ENCODE measurements around the gene GLS.
"Not testable (repeated sequence)": the region's sequence is repeated elsewhere in the genome, so short reads cannot be mapped to it uniquely, and the experiment has no call there.

The GLS gene

DNA sequence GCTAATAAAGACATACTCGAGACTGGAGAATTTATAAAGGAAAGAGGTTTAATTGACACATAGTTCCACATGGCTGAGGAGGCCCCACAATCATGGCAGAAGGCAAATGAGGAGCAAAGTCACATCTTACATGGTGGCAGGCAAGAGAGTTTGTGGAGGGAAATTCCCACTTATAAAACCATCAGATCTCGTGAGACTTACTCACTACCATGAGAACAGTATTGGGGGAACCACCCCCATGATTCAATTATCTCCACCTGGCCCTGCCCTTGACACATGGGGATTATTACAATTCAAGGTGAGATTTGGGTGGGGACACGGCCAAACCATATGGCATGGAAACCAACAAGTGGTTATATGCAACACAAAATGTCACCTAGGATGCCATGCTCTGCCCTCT is 114.7 kb downstream of the GLS start:
- DNase-seq, ATAC-seq: not testable (repeated sequence)

DNA sequence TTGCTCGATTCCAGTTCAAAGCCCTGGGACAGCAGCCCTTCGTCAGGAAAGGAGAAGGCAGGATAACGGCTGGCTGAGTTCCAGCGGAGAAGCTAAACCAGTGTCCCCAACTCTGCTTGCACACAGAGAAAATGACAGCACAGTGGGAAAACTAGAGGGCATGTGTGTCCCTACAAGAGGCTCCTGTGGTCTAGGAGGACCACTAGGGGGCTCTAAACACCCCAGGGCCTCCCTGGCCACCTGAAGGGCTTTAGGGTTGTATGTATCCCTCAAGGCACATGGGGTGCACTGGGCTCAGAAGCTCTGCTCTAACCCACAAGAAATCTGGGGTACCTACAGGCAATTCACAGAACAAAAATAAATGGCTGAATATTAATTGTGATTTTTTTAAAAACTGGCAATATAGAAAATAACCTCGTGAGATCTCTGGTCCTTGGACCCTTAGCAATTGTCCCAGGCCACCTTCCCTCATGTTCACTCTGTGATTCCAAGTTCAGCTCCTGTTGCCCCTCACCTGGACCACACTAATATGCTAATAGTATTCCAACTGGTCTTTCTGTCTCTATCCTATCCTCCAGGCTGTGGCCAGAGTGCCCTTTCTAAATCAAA is 115.8 kb downstream of the GLS start:
- DNase-seq (no peak), ATAC-seq (no peak)

DNA sequence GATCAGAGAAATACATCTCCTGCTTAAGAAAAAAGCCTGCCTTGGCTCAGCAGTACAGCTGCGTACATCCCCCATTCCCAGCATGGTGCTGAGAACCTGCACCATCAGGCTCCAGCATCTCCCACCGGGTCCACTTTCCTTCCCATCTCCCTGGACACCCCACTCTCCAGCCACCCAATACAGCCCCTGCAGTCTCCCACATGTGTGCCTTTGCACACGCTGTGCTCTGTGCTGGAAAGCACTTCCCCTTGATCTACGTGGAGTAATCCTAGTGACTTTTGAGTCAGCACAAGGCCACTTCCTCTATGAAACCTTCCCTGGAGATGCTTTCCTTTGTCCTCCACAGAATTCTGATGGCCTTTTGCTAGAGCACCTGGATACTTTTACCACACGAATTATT is 116.3 kb downstream of the GLS start:
- DNase-seq (no peak), ATAC-seq (peak; percentile 24)

DNA sequence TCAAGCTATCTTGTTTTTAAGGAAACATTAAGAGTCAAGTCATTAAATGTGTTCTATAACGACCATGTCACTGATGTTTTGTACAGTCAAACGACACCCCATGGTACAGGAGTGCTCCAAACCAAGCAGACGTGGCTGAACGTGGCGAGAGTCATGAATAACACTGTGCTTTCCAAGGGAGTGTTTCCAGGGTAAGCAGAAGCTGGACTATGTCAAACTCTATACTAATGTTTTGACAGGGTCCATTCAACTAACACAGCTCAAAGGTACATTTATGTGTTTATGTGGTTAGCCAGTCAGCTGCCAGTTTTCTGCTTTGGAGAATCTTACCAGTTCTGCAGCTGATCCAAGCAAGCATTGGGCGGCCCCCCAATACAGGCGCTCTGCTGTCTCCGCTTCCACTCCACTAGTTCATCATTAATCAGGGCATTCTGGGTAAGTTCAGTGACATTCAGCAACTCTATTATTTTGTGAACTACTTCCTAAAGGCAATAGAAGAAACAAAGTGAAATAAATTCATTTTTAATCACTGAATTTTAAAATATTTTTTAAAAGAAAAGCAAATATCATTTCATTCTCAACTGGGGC is 117.0 kb downstream of the GLS start:
- ATAC-seq (no peak), DNase-seq (no peak)

DNA sequence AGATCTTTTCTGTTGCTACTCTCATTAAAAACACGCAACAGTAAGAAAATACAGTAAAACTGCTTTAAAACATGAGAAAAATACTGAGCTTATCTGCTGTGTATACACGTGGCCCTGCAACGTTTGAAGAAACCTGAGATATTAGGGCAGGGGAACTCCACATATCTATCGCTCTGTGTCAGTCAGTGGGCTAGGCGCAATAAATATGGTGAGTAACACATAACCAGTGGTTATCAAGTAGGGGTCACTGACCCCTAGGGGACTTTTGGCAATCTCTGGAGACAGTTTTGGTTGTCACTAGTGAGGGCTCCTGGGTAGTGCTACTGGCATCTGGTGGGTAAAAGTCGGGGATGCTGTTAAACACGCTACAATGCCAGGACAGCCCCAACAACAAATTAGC is 118.4 kb downstream of the GLS start:
- ATAC-seq = peak; percentile 47
- DNase-seq = no peak

DNA sequence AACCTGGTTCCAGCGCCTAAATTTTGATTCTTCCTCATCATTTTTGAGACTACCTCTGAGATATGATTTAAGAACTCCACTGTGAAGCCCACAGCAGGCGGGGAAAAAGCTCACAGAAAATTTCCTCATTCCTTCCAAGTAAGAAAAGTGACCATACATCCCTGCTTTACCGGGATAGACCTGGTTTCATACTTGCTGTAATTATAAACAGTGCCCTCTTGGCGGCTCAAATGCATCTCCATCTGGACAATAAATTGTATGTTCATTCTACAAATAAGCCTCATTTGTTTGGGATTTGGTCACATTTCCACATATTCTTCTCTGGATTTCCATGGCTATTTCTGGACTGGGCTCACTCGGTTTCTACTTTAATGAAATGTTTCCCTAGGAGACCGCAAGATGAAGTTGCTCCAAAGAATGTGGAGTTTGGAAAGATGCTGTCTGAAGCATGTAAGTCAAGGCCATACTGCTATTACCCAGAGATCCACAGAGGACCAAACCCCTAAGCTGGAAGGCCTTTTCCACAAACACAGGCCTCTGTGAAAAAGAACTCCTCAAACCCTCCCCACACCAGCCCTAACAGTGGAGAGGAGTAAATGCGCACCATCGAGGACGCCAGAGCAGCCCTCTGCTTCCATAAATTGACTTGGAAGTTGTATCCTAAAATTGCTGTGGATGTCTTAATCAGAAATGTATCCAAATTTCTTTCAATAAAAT is 119.5 kb downstream of the GLS start:
- no peak for ATAC-seq

DNA sequence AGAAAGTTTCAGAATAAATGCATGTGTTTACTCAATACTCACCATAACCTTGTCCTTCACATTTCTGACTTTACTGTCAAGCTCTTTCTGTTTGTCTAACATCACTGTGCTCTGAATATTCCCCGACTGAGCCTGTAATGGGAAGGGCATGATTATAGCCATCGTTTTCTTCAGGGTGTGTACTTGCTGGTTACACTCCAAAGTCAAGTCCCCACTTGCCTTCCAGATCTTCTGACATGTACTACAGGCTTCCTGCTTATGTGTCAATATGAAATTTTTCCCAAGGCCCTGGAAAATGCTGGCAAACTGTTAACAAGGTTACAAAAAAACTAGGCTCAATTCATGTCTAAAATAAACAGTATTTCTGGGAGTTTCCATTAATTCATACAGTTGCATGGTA is 120.4 kb downstream of the GLS start:
- ATAC-seq = no peak
- DNase-seq = no peak

More for the DNA sequence above, 119.5 kb downstream of the GLS start:
- DNase-seq = no peak

DNA sequence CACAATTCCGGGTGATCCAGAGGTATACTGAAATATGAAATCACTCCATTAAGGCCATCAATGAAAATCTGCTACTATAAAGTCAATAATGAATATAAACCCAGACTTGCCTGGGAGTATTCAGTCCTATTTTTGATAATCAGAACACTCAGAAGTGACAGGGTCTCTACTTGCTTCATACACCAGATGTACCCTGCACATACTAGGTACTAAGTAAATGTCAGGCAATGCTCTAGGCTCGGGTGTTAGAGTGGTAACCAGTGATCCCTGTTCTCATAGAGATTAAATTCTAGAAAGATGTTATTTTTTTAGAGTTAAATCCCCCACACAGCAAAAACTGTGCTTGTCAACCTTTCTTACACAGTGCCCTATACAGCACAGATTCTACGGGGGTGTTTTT is 121.0 kb downstream of the GLS start:
- ATAC-seq (no peak), DNase-seq (no peak)

DNA sequence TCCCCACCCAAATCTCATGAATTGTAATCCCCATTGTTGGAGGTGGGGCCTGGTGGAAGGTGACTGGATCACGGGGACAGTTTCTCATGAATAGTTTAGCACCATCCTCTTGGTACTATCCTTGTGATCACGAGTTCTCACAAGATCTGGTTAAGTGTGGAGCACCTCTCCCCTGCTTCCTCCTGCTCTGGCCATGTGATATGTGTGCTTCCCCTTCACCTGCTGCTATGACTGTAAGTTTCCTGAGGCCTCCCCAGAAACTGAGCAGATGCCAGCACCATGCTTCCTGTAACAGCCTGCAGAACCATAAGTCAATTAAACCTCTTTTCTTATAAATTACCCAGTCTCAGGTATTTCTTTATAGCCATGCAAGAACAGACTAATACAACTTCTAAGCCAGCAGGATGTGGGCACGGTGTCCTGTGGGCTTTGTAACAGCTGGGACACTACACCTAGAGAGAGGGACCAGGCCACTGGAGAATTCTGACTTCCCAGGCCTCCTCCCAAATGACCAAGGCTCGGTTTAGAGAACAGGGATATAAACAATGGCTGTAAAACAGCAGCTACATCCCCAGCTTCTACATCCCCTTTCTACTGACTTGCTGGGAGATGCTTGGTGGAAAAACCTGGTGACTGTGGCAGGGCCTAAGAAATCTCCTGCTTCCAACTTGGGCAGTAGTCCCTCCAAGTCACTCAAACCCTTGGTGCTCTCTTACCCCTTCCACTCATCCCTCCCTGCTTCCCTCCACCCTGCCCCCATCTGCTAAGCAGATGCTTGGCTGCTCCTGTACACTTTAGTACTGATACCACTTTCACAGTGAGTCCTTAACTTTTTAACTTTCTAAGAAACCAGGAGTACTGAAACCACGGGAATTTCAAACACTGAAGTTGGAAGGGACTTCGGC is 123.0 kb downstream of the GLS start:
- ATAC-seq (no peak), DNase-seq (no peak)

DNA sequence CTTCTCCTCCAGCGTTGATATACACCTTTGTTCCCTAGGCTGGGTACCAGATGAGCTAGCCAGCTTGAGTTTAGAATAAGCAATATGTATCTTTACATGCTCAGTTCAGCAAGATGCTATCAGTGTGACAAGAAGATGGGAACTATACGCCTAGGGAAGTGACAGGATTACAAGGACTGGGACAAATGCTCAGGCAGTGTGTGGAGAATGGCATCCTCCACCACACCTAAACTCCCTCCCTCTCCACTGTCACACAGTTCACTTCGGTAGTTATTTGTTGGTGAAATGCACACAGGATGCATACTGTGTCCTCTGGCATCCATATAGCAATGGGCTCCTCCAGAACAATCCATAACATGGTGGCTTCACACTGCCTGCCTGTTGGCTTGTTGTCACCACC is 125.7 kb downstream of the GLS start:
- DNase-seq (no peak), ATAC-seq (no peak)

DNA sequence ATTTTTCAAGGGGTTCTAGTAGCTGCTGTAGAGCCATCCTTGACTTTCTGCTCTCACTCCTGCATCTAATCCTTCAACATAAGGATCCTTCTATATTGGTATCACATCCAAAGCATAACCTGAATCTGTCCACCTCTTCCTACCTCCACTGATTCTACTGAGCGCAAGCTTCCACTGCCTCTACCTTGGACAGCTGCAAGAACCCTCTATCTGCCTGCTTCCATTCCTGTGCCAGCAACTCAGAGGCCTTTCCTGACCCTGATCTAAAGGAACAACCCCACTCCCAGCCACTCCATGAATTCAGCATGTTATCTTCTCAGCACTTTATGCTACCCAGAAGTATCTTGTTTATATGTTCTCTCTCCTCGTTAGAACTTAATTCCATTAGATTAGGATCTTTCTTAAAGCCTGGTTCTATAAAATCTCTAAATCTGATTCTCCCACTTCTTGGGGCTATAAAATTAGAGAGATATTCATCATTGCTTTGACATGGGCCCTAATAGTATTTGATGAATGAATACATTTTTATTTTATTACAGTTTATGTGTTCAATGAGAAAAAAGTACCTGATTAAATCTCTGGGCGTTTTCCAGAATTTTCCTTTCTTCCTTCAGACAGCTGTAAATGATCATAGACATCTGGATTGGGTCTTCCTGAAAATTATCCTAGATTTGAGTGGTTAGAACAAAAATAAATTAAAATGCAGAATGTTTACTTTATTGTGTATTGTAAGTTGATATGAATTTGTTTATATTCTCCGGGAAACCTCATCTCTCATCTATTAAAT is 126.6 kb downstream of the GLS start:
- DNase-seq (no peak), ATAC-seq (no peak)

DNA sequence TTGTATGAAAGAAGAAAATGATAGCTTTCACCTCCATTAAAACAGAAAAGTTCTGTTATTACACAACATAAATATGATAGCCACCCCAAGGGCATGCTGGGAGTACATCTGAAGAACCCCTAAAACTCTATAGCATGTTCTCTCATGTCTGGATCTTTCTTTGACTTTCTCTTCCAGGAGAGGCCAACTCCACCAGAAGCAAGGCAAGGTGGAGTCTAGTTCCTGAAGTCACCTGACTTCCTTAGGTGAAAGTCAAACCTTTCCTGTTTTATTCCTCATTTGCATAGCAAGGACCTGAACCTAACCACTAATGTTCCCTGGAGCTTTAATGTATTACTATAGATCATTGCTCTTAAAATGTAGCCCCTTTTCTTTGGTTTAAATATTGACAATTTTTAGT is 127.7 kb downstream of the GLS start:
- DNase-seq (no peak), ATAC-seq (no peak)

DNA sequence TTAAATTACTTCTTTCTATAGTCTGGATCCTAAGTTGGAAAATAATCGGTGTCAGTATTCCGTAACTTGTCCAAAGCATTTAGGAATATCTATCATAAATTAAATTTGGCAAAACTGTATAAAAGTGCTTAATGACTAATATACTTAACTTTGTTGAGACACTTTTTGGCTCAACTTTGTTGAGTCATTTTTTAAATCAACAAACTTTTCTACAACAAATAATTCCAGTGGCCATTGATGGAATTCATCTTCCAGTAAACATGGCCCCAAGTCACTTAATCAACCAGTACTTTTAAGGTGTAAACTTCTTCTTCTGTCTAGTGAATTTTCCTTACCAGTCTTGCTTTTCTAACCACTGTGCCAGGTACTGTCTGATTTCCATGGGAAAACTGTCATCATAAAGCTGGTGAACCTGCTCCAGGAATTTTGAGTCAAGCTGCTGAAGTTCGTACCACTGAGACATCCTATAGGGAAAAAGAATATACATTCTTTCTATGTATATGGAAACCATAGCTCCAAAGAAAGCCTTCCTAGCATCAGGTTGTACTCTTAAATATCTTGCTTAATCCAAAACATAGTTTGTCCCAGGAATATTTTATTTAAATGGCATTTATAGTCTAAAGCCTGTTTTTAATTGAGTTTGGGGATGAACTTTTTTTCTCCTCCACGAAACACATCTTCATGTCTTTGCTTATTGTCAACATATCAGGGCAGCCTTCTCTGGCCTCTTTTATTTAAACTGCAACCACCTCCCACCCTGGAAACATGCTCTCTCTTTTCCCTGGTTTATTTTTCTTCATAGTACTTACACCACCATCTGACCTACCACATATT is 129.1 kb downstream of the GLS start:
- DNase-seq = no peak
- ATAC-seq = no peak

DNA sequence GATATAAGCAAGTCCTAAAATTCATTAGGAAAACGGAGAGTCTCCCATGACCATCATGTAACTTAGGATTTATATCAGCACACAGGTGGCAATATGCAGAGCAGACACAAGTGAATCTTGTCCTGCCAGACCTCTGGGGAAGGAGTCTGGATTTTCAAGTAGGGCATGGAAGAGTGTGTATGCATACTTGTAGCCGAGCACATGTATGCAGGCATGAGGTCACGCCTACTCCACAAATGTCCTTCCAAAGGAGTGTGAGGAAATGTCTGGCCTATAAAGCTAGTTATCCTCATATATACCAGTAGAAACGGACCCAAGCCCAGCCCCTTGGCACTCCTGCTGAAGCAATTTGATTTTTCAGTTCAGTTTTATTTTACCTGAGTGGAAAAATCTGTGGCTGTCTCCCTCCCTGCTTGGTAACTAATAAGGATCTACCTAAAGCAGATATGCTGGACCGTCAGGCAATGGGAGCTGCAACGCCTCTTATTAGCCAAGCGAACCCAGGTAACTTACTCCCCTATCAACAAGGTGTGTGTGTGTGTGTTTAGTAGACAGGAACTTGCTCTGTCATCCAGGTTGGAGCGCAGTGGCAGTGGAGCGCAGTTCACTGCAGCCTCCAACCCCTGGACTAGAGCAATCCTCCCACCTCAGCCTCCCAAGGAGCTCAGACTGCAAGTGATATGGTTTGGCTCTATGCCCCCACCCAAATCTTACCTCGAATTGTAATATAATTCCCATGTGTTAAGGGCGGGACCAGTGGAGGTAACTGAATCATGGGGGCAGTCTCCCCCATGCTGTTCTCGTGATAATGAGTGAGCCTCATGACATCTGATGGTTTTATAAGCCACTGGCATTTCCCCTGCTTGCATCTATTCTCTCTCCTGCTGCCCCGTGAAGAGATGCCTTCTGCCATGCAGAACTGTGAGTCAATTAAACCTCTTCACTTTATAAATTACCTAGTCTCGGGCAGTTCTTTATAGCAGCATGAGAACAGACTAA is 130.6 kb downstream of the GLS start:
- no peak for DNase-seq

DNA sequence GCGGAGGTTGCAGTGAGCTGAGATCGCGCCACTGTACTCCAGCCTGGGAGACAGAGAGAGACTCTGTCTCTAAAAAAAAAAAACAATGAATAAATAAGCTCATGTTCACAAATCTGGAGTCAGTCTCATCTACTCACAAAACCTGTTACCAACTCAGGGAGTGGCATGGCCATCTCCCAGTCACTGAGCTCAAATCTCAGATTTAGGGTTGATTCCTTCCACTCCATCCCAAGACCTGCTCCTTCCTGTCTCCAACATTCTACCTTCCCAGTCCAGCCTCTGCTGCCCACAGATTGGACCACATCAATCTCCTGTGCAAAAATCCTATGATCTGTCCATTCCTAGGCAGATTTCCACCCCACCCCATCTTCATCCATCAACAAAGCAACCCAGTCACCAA is 131.7 kb downstream of the GLS start:
- DNase-seq (no peak), ATAC-seq (no peak)

More for the DNA sequence above, 130.6 kb downstream of the GLS start:
- peak; percentile 2 for ATAC-seq

DNA sequence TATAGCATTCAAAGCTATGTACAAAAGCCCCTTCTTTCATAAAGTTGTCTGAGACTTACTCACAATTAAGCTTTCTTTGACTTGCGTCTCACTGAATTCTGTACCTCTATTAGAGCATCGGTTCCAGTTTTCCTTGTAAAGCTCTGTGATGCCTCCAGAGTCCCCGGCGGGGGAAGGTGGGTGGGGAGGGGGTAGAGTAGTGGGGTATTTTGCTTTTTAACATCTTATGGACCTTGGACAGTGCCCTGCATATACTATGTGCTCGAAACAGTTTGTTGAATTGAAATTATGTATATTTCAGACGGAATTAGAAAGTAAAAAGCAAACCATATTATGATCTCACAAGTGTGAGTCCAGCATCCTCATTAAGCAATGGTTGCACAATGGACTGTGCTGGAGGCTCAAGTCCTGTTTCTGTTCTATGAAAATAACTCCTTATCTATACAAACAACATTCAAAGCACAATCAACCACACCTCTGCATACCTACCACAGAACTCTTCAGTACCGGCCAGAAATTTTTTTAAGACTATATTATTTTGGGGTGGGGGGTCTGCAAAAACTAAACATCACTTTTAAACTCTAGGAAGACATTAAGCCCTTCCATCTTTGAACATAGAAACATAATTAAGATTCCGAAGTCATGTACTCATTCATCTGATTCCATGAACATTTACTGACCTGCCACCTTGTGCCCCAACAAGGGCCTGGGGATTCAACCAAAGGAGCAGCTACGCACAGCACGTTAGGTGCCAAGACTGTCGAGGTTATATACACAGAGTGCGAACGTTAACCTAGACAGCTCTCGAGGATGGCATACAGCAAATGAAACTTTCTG is 132.4 kb downstream of the GLS start:
- ATAC-seq (peak; percentile 10), DNase-seq (no peak)

DNA sequence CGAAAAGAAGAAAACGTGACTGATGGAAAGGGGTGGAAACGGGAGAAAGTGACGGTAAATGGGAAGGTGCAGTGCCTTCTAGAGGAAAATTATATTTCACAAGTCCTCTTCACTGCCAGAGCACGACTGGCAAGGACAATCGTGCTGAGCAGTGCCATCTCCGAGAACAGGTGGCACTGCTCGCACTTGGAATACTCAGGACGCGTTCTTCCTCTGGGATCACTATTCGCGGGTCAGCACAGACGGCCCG is 133.0 kb downstream of the GLS start:
- ATAC-seq = no peak

DNA sequence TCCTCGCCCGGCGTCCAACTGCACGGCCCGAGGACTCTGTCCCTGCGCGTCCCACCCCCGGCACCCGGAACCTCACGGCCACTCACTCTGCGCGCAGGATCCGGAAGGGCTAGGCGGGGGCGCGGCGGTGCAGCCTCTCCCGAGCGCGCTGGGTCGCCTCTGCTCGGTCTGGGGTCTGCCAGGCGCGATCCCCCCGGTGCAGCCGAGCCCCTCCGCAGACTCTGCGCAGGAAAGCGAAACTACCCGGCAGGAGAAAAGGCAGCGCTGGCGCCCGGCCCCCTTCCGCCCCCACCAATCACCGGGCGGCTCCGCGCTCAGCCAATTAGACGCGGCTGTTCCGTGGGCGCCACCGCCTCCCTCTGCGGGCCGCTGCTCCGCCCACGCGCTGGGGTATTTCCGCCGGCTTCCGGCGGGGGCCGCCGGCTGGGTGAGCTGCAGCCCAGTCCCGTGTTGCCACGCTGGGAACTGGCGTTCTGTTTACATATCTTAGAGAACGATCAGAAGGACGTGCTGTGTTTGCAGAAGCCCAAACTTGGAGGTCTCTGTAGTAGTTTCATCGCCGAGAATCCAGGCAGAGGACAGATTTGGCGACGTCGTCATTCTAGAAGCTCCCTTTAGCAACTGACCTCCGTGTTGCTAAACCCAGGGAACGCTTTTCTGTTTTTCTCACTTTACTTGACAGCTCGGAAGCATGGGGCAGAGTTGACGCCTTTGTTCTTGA is 133.5 kb downstream of the GLS start, which contains the start of gene STAT1:
TSS of gene STAT1 (minus strand) at position 240 of the 721 bp plus-strand sequence. CDS start 4,168 bp downstream, outside the sequence.
- ATAC-seq = peak; percentile 88
- peak; percentile 98 for DNase-seq

More for the DNA sequence above, 133.0 kb downstream of the GLS start:
- DNase-seq = no peak

Data from stimulated activated naive CD8-positive, alpha-beta T cell treated with anti-CD3 and anti-CD28 coated beads, Interleukin-15, Interleukin-2, amounts not matched to agents 100 U/mL and 50 U/mL, for 24 hours (primary cell).